Parathyroid adenoma (tissue), 2 donors: ENCODE data around the gene KAT2B.

Experiments used
- H2AFZ ChIP-seq: fragments of 300-600 bp; sonication (generic); one replicate; pipeline ENCODE4 v1.7.0; 2017; ENCODE audit warnings: antibody characterized with exemption, mild to moderate bottlenecking
- H3K27ac ChIP-seq: fragments of 300-600 bp; sonication (generic); one replicate; pipeline ENCODE4 v1.7.0; 2017
- H3K27me3 ChIP-seq: fragments of 300-600 bp; sonication (generic); one replicate; pipeline ENCODE4 v1.7.0; 2017; ENCODE audit warnings: low read length; ENCODE audit not compliant: control insufficient read depth, insufficient read depth
- H3K36me3 ChIP-seq: fragments of 300-600 bp; sonication (generic); one replicate; pipeline ENCODE4 v1.7.0; 2017; ENCODE audit warnings: low read length; ENCODE audit not compliant: control insufficient read depth, insufficient read depth
- H3K4me1 ChIP-seq: fragments of 300-600 bp; sonication (generic); one replicate; pipeline ENCODE4 v1.7.0; 2017; ENCODE audit warnings: control low read depth
- H3K4me2 ChIP-seq: fragments of 300-600 bp; sonication (generic); one replicate; pipeline ENCODE4 v1.7.0; 2017; ENCODE audit warnings: low read length
- H3K4me3 ChIP-seq: fragments of 300-600 bp; sonication (generic); one replicate; pipeline ENCODE4 v1.7.0; 2017; ENCODE audit warnings: low read depth, low read length
- H3K79me2 ChIP-seq: fragments of 300-600 bp; sonication (generic); one replicate; pipeline ENCODE4 v1.7.0; 2017; ENCODE audit warnings: control low read depth
- H3K9ac ChIP-seq: fragments of 300-600 bp; sonication (generic); one replicate; pipeline ENCODE4 v1.7.0; 2017; ENCODE audit warnings: mild to moderate bottlenecking
- H3K9me3 ChIP-seq: fragments of 300-600 bp; sonication (generic); one replicate; pipeline ENCODE4 v1.7.0; 2017; ENCODE audit warnings: low read length; ENCODE audit not compliant: control insufficient read depth
- CTCF ChIP-seq: fragments of 300-600 bp; sonication (generic); IDR thresholded peaks from one replicate; pipeline ENCODE4 v1.7.0; 2017; ENCODE audit warnings: antibody characterized with exemption, mild to moderate bottlenecking
- donor health status: primary hyperparathyroidism.

The KAT2B gene

GRCh38 chr3:20051123-20051806 lies 11.0 kb downstream of the KAT2B start:
- Histone ChIP-seq H3K4me1 (peaks cover 60% of the 10 kb centered on the region), H3K27me3 (no peaks in the 10 kb centered on the region)
- TF ChIP-seq CTCF: no peak

GRCh38 chr3:20052851-20053250 lies 12.6 kb downstream of the KAT2B start:
- H3K9me3 ChIP-seq: no peaks in the 10 kb centered on the region
- H3K4me2 ChIP-seq: no peak overlapping the region
- TF ChIP-seq CTCF: no peak
- no peak overlapping the region for H3K4me3 ChIP-seq
- no peak overlapping the region for H3K9ac ChIP-seq
- H3K4me1 ChIP-seq: peaks cover 75% of the 10 kb centered on the region
- no peaks in the 10 kb centered on the region for H3K36me3 ChIP-seq
- no peak overlapping the region for H3K27ac ChIP-seq
- H3K27me3 ChIP-seq: no peaks in the 10 kb centered on the region
- peaks cover 42% of the 10 kb centered on the region for H3K79me2 ChIP-seq
- no peak overlapping the region for H2AFZ ChIP-seq

More at GRCh38 chr3:20051123-20051806, 11.0 kb downstream of the KAT2B start:
- no peak overlapping the region for H2AFZ ChIP-seq
- peak overlapping the region; percentile 66 for H3K27ac ChIP-seq
- H3K36me3 ChIP-seq: no peaks in the 10 kb centered on the region
- H3K4me3 ChIP-seq: no peak overlapping the region
- H3K9ac ChIP-seq: no peak overlapping the region
- H3K9me3 ChIP-seq: no peaks in the 10 kb centered on the region
- H3K4me2 ChIP-seq: no peak overlapping the region
- H3K79me2 ChIP-seq: peaks cover 54% of the 10 kb centered on the region

GRCh38 chr3:20054549-20054987 lies 14.3 kb downstream of the KAT2B start:
- Histone ChIP-seq H3K27ac (peak overlapping the region; percentile 95), H3K4me3 (no peak overlapping the region), H3K9ac (no peak overlapping the region), H3K4me2 (peak overlapping the region; percentile 43), H3K79me2 (peaks cover 25% of the 10 kb centered on the region), H3K9me3 (no peaks in the 10 kb centered on the region), H2AFZ (no peak overlapping the region), H3K4me1 (peaks cover 73% of the 10 kb centered on the region), H3K27me3 (no peaks in the 10 kb centered on the region), H3K36me3 (no peaks in the 10 kb centered on the region)
- no peak for TF ChIP-seq CTCF

GRCh38 chr3:20055020-20055775 lies 15.0 kb downstream of the KAT2B start:
- H3K4me3 ChIP-seq: no peak overlapping the region
- H3K9ac ChIP-seq: no peak overlapping the region
- no peaks in the 10 kb centered on the region for H3K9me3 ChIP-seq
- H3K36me3 ChIP-seq: no peaks in the 10 kb centered on the region
- H3K4me1 ChIP-seq: peaks cover 68% of the 10 kb centered on the region
- peak overlapping the region; percentile 1 for H2AFZ ChIP-seq
- peaks cover 22% of the 10 kb centered on the region for H3K79me2 ChIP-seq
- H3K27me3 ChIP-seq: no peaks in the 10 kb centered on the region
- H3K27ac ChIP-seq: peak overlapping the region; percentile 95
- no peak for TF ChIP-seq CTCF
- H3K4me2 ChIP-seq: peak overlapping the region; percentile 43
